K562 (cell line): ENCODE measurements around the gene NES. TPM values are rescaled to one million over a fixed set of nuclear protein-coding genes. Genes with fewer than 3 reads are reported as not detected.

ENCODE experiments used
- E2F6 ChIP-seq, 2 experiments: IDR thresholded peaks; 2 replicates each; pipeline ENCODE4 v1.6.1; 2011; ENCODE audit warnings: borderline replicate concordance in 1 of 2, control low read depth in 1 of 2, low read depth in 1 of 2, low read length in 1 of 2, mild to moderate bottlenecking in 1 of 2, mixed read lengths in 1 of 2, moderate library complexity in 1 of 2; ENCODE audit not compliant: insufficient read depth in 1 of 2, insufficient read length in 1 of 2, poor library complexity in 1 of 2, severe bottlenecking in 1 of 2; ENCODE audit errors: extremely low read depth in 1 of 2
- NELFE ChIP-seq: IDR thresholded peaks from 2 replicates; pipeline ENCODE4 v1.6.1; 2011; ENCODE audit warnings: mild to moderate bottlenecking; ENCODE audit not compliant: insufficient read depth, insufficient read length
- NFYB ChIP-seq: IDR thresholded peaks from 2 replicates; pipeline ENCODE4 v1.6.1; 2011; ENCODE audit warnings: mild to moderate bottlenecking, moderate library complexity; ENCODE audit not compliant: insufficient read length; ENCODE audit errors: extremely low read depth
- NKRF ChIP-seq: fragments of 450-650 bp; IDR thresholded peaks from 2 replicates; pipeline ENCODE4 v1.6.1; 2016; ENCODE audit warnings: borderline replicate concordance
- NR2F6 ChIP-seq: fragments of 450-650 bp; formaldehyde crosslinking; IDR thresholded peaks from 2 replicates; pipeline ENCODE4 v1.4.0; 2020; ENCODE audit warnings: mild to moderate bottlenecking
- RREB1 ChIP-seq: fragments of 250-450 bp; sonication (Bioruptor Pico); IDR thresholded peaks from 2 replicates; pipeline ENCODE4 v1.4.0; 2020
- ZBTB33 ChIP-seq: sonication (generic); formaldehyde crosslinking; IDR thresholded peaks from 2 replicates; pipeline ENCODE4 v1.8.1; 2023; ENCODE audit warnings: mild to moderate bottlenecking, missing genetic modification reagents
- ZNF143 ChIP-seq: sonication (generic); formaldehyde crosslinking; IDR thresholded peaks from 2 replicates; pipeline ENCODE4 v1.9.0; 2022; ENCODE audit warnings: mild to moderate bottlenecking, missing genetic modification reagents
- polyA plus RNA-seq, 8 experiments: library from polyadenylated mRNA; depleted of rRNA in 4 of 8; stranded (reverse) in 5 of 8; unstranded in 3 of 8; fragments of >200 nt; fragmentation: Nextera tagmentation in 2 of 8; fragmentation: Illumina TruSeq in 1 of 8; extraction: Ambion mirVana in 2 of 8; extraction: Trizol in 1 of 8; gene quantifications; 2 replicates each; pipeline versions ENCODE4 v1.2.1 to v1.2.3, GENCODE V29; 2011 to 2014; ENCODE audit warnings: inconsistent platforms in 1 of 8, missing spikeins in 1 of 8
- total RNA-seq, 7 experiments: library from RNA; depleted of rRNA in 6 of 7; stranded (reverse); fragments of >200 nt in 6 of 7; fragmentation: Illumina TruSeq in 2 of 7; extraction: Trizol in 2 of 7; gene quantifications; 2 replicates each; pipeline versions ENCODE4 v1.2.1 to v1.2.3, GENCODE V29; 2011 to 2021; ENCODE audit warnings: low replicate concordance in 1 of 7

NES gene
- total and polyA plus RNA-seq, 9 of the 15 experiments (the other 6 are each of a cell fraction or from before 2014, with no cell fraction given) = 0.10 to 8.6 (median 4.2) TPM

GRCh38 chr1:156657741-156658319 is 19.4 kb downstream of the NES start (continued):
- TF ChIP-seq NFYB (no peak), ZNF143 (CRISPR knock-in tag) (no peak), NKRF (0 out of 2 replicates have a peak, but pooled peaks have one; percentile 16), NR2F6 (CRISPR knock-in tag) (no peak), NELFE (no peak), RREB1 (CRISPR knock-in tag) (no peak), E2F6 (IDR thresholded peaks at IDR 0.05; ENCODE audit: borderline replicate concordance in 1 of 2, extremely low read depth in 1 of 2, insufficient read depth in 1 of 2, insufficient read length in 1 of 2, low read depth in 1 of 2, low read length in 1 of 2, poor library complexity in 1 of 2, severe bottlenecking in 1 of 2) (no peak), ZBTB33 (no peak)
